CMK (cell line): ENCODE results near the gene CHADL.

Experiments
- DNase-seq: peaks from one replicate; pipeline ENCODE4 v3.0.0-alpha.2; 2010; ENCODE audit warnings: low read depth

The CHADL gene

DNA sequence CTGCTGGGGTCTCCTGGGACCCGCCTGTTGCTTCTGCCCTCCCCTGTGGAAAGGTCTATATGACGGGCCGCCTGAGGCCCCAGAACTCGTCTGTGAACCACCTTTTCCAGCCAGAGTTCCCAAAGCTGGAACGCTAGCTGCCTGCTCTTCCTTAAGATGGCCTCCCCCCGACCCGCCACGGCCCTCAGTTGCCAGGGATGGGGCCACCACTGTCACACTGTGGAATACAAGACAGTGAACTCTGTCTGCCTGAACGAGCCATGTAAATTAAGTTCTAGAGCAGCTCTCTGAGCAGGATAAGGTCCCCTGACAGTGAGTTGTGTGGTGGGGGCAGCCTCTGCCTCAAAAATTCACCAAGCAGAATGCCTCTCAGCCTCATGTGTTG lies 10.3 kb downstream of the CHADL start:
- DNase-seq = no peak

DNA sequence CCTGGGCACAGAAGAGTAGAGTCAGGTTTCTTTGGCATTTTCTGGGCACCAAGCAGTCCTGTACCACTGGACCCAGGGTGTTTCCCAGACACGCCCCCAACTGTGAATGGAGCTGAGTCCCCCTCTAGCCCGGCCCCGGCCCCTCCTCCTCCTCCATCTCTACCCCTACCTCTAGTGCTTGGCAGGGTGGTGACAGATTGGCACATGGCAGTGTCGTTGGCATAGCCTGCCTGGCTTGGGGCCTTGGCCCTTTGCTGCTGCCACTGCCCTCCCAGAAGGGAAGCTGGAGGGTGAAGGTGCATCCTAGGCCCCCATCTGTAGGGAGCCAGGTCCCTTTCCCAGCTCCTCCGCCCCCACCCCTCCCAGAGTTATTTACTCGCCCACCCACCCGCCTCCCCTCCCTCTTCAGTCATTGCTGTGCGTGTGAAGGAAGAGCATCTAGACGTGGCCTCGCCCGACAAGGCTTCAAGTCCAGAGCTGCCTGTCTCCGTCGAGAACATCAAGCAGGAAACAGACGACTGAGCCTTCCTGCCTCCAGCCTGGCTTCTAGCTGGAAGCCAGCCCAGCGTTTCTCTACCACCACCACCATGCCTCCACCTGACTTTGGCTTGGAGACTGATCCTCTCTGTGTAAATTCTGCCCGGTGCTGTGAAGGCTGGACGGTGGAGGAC lies 10.9 kb downstream of the CHADL start:
- DNase-seq = peak; percentile 50

DNA sequence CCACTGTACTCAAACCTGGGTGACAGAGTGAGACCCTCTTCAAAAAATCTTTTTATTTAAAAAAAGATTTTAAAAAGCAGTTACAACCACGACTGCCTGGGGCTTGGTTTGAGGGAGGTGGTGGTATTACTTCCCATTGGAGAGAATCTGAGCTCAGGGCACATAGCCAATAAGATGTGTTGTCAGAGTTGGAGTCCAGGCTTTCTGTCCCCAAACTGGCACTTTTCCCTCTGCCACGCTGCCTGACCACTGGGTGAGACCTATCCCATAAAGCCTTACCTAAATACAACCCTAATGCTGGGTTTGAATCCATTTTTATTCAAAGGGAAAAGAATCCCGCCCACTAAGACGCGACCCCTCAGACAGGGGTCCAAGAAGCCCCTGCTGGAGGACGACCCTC lies 11.5 kb downstream of the CHADL start:
- DNase-seq = no peak

DNA sequence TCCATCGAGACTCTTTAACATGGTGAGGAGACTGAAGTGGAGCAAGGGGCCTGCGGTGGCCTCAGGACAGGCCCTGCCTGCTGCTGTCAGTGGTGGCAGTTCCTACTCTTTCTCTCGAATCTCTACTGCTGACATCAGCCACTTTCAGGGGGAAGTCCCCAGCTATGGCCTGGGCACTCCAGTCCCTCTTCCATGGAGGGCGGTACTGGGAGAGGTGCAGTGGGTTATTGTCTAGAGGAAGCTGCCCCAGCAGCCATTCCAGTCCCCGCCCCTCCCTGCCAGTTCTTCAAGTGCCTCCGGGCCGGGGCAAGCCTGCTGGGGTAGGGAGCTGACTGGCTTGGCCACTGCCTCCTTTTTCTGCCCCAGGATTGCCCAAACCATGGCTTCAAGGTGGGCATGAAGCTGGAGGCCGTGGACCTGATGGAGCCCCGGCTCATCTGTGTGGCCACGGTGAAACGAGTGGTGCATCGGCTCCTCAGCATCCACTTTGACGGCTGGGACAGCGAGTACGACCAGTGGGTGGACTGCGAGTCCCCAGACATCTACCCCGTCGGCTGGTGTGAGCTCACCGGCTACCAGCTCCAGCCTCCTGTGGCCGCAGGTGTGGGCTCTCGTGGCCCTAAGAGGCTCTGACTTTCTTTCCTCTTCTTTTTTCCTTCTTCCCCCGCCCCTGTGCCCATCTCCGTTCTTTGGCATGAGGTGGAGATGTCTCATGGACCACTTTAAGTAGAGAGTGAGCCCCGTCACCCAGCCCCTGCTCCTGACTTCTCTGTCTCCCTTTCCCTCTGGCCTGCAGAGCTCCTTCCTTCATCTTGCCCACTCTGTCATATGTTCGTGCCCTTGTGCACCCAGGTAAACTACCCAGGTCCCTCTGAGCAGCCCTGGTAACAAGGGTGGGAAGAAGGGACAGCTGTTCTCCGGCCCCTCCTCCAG lies 13.7 kb downstream of the CHADL start:
- no peak for DNase-seq

DNA sequence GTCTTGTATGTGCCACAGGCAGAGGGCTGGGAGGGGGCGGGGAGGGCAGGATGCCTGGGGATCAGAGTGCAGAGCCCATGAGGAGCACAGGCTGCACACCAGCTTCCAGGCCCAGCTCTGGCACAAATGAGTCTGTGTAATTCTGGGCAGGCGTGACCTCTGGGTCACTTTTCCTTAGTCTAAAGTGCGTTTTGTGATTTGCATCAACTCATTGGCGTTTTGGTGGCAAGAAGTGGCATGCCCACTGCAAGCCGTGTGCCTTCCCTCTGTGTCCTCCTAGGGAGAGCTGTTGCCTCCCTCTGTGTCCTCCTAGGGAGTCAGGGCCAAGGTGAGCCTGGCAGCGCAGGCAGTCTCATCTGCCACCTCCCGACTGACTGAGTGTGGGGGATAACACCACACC lies 17.2 kb downstream of the CHADL start:
- no peak for DNase-seq

DNA sequence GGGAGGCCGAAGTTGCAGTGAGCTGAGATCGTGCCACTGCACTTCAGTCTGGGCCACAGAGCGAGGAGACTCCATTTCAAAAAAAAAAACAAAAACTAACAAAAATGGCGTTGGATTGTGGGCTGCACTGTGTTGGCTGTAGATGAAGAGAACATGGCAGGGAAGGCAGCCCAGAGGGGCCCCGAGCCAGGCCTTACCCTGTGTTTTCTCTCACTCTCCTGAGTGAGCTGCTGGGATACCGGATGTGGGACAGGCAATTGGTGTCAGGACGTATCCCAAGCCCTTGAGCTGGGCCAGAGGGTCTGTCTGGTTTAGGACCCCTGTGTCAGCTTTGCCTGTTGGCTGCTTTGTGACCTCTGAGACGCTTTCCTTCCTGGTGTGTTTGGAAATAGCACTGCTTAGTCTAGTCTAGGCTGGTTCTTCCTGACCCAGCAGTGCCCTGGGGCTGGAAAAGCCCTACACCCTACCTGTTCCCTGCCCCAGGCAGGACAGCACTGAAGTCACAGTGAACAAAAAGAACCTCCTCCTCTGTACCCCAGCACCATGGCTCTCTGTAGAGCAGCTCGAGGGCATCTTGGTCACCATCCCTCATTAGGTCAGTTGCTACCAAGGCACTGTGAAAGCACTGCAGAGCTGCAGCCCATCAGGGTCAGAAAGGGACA lies 17.8 kb downstream of the CHADL start:
- no peak for DNase-seq

DNA sequence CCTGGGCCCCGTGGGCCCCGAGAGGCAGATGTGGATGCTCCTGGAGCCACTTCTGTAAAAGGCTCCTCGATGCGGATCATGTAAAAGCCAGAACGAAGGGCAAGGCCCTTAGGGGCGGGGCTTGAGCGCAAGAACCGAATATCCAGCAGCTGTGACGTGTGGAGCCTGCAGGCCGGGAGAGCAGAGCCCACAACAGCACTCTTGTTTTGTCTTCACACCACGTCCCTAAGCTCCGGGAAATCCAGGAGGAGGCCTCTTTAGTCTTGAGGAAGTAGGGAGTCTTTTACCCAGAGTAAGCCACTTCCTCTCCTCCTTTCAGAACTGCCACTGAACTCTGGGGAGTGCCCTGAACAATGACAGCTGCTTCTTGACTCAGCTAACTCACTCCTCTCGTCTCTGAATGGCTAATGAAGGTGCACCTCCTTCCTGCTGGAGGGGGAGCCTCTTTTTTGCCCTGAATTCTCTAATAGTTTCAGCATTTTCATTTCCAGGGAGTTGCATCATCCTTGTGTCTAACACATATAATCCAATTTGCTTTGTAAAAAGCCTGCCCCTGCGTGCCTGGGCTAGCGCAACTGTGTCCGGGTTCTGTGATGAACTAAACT lies 23.1 kb downstream of the CHADL start:
- peak; percentile 70 for DNase-seq

DNA sequence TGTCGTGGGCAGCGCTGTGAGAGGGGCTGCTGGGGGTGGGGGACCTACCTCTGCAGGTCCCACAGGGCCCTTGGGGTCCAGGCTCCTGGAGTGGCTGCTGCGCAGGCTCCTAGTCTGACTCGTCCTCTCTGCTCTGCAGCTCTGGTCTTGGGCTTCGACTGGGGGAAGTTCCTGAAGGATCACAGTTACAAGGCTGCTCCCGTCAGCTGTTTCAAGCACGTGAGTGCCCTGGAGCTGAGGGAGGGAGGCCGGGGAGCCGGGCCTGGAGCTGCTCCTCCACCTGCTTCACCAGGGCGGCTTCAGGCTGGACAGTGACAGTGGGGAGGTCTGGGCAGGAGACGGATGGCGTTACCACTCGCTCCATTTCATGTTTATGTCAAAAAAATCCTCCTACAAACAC lies 23.7 kb downstream of the CHADL start:
- no peak for DNase-seq

DNA sequence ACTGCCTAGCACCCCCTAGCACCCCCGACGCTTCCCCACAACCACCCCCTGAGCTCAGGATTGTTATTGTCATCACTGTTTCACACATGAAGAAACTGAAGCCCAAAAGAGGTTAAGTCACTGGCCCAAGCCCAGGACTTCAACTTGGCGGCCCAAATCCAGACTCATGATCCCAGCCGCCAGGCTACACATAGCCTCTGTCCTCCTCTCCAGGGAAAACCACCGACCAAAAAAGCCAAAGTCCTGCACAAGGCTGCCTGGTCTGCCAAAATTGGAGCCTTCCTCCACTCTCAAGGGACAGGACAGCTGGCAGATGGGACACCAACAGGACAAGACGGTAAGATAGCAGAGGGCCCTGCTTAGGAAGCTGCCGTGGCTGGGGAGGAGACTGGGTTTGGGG lies 24.8 kb downstream of the CHADL start:
- DNase-seq = no peak

DNA sequence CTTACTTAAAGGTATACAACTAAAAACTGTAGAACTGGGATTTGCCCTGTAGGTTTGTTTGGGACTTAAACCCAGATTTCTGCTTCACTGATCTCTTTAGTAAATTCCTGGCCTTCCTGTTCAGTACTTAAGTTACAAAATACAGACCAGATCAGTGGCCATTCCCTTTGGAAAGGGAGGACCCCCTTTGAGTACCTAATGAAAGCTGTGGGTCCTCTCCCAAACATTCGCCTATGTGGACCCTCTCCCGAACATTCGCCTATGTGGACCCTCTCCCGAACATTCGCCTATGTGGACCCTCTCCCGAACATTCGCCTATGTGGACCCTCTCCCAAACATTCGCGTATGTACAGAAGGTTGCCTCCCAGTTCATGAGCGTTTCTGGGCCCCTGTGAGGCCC lies 25.3 kb downstream of the CHADL start:
- DNase-seq = no peak

DNA sequence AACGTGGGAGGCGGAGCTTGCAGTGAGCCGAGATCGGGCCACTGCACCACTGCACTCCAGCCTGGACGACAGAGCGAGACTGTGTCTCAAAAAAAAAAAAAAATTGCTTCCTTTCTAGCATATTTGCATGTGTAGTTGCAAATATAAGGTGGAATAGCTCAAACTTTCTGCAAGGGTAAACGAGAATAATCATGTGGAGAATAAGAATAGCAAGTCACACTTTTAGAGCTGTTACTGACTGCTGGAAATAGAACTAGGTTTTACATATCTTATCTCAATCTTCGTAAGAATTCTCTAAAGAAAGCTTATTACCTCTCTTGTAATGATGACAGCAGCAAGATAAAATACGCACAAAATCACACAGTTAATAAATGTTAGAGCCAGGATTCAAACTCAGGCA lies 34.0 kb downstream of the CHADL start:
- no peak for DNase-seq

DNA sequence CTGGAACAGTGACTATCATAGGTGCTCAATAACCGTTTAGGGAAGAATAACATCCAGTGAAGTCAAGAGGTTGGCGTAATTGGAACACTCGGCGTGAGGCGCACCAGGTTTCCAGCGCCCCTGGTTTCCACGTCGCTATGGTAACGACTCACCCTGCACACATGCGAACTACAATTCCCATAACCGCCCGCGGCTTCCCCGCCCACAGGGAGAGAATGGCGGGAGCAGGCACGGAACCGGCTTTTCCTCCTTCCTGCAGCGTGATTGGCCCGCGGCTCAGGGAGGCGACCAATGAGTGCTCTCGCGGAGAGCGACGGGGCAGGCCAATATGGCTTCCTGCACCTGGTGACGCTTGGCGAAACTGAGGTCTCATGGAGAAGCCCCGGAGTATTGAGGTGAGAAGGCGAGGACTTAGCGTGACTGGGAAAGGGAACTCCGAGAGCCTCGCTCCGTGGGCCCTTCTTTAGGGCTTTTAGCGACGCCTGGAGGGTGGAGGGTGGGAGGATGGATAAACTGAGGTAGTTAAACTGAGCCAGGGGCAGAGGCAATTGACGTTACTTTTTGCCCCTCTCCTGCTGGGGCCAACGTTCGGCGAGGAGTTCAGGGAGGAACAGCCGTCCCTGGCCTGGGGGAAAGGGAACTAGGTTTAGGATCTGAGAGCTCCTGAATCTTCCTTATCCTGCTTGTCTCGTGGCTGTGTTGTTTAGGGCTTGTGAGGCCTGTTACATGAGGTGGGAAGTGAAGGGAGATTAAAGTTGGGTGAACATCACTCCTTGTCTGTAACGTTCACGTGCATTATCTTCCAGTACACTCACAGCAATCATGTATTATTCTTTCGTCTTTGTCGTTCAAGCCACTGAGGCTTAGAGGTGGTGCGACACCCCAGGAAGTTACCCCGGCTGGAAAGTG lies 35.5 kb downstream of the CHADL start, which contains the start of gene L3MBTL2:
Gene L3MBTL2, plus strand, starts transcription at position 321 of the 909 bp plus-strand sequence. Its CDS starts 51 bp downstream, at position 372.
- DNase-seq = peak; percentile 81

DNA sequence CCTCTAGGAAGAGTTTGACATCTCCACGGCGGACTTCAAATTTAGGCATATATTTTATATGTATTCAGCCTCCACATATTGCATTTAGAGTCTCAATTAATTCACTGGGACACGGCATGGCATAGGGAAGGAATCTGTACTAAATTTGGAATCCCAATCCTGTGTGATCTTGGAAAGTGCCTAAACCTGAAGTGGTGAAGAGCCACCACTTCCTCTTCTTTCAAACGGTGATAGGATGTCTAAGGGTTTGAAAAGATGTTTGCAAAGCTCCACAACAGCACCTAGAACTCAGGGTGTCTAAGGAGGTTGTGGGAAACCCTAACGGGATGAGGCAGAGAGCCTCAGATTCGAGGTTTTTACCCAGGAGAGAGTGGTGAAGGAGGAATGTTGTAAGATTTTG lies 36.7 kb downstream of the CHADL start:
- no peak for DNase-seq

DNA sequence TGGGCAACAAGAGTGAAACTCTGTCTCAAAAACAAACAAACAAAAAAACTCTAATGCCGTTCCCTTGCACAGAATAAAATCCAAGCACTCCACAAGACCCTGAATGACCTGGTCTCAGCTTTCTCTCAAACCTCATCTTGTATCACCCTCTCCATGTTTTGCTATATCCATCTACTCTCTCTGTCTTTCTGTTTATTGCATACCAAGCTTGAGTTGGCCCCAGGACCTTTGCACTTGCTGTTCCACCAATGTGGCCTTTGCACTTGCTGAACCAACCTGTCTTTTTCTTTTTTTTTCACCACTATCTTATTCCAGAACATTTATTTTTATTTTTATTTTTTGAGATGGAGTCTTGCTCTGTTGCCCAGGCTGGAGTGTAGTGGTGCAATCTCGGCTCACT lies 37.6 kb downstream of the CHADL start:
- no peak for DNase-seq

DNA sequence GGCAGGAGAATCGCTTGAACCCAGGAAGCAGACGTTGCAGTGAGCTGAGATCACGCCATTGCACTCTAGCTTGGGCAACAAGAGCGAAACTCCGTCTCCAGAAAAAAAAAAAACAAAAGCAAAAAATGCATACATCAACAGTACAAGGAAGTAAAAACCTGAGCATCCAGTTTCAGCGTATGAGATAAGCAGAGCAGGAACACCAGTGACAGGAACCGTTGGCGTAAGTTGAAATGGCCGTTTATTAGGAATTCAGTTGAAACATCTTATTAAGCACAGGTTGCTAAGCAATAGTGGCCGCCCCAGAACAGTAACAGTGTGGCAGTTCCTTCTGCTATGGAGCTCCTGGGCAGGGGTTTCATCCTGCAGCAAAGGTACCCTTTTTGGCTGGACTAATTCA lies 39.6 kb downstream of the CHADL start:
- no peak for DNase-seq

DNA sequence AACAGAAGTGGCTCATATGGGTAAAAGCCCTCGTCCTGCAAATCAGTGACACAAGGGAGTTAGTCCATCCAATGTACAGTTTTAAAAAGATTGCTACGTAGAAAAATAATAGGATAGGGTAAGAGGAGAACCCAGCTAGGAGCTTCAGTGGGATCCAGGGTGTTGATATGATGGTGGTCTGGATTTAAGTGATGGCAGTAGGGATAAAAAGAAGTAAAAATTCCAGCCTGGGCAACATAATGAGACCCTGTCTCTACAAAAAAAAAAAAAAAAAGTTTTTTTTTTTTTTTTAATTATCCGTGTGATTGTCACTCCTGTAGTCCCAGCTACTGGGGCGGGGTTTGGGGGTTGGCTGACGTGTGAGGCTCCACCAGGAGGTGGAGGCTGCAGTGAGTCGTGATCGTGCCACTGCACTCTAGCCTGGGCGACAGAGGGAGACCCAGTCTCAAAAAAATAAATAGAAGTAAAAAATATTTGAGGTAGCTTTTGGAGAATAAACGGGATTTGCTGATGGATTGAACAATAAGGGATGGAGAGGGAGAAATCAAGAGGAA lies 42.6 kb downstream of the CHADL start:
- no peak for DNase-seq

DNA sequence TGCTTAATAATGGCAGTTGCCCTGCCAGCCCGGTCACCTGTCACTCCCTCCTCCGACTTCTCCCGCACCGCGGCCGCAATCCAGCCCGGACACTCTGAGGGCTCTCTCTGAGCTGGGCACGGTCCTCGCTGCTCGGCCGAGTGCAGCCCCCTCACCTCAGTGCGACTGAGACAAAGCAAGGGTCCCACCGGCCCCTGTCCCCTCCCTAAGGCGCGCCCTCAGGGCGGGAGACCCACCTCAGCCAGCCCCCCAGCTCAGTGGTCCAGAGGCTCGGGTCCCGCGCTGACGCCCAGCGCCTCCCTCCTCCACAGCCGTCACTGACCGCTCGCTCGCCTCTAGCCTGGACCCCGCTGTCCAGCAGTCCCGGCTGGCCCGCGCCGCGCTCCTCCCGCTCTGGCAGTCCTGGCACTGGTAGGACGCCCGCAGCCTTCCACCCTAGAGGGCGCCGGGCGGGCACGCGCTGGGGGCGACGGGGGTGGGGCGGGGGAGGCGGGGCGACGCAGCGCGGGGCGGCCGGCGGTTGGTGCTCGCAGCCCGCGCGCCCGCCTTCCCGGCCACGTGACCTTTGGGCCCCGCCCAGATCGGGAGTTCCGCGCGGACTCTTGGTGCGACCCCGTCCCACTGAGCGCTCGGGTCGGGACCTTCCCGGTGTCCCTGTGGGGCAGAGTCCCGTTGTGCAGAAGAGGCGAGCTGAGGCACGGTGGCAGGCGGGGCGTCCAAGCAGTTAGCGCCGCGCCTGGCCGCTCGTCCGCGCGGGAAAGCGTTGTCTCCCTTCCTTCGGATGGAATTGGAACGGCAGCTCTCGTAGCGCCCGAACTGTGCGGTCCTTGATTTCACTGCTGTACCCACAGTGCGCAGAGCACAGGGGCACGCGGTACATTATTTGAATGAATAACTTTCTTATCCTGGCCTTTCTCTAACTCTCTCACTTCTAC lies 43.4 kb downstream of the CHADL start:
- DNase-seq = peak; percentile 50

DNA sequence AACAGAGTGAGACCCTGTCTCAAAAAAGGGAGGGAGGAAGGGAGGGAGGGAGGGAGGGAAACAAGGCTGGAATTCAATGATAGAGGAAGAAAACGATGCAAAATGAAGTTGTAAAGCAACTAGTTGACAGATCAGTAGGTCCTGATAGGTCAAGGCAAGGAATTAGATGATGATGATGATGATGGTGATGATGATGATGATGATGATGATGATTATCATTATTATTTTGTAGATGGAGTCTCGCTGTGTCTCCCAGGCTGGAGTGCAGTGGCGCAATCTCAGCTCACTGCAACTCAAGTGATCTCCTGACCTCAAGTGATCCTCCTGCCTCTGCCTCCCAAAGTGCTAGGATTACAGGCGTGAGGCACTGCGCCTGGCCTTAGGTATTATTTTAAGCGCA lies 46.9 kb downstream of the CHADL start:
- DNase-seq = no peak

DNA sequence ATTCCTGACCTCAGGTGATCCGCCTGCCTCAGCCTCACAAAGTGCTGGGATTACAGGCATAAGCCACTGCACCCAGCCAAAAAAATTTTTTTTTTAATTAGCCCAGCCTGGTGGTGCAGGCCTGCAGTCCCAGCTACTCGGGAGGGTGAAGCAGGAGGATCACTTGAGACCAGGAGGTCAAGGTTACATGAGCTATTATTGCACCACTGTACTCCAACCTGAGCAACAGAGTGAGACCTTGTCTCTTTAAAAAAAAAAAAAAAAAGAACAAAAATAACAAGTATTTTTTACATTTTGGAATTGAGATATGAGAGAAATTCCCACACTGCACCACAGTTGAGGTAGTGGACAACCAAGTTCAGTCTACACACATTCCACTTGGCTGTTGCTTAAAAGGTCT lies 49.3 kb downstream of the CHADL start:
- DNase-seq = no peak

DNA sequence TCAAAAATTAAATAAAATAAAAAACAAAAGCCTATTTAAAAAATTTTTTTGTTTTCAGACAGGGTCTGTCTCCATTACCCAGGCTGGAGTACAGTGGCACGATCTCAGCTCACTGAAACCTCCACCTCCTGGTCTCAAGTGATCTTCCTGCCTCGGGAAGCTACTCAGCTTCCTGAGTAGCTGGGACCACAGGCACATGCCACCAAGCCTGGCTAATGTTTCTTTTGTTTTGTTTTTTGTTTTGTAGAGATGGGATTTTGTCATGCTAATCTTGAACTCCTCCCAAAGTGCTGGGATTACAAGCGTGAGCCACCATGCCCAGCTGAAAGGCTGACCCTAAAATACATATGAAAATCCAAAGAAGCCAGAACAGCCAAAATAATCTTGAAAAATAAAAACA lies 56.1 kb downstream of the CHADL start:
- DNase-seq = no peak
